Gastroesophageal sphincter (tissue), 4 donors: Measurements from ENCODE around the gene CTSK. TPM values are rescaled to one million over a fixed set of nuclear protein-coding genes. Genes with fewer than 3 reads are reported as not detected.

Source experiments
- small RNA-seq, 4 donors: library from RNA; depleted of rRNA; stranded (forward); fragments of <200 nt; gene quantifications; one replicate each; pipeline ENCODE3, GENCODE V24; 2016
- total RNA-seq, 4 donors: library from RNA; depleted of rRNA; stranded (reverse); fragments of >200 nt; gene quantifications; one replicate each; pipeline ENCODE4 v1.1.0, GENCODE V29; 2016

CTSK gene
- total RNA-seq, 4 donors from 2014 or later: 29.1 to 69.1 (median 50.4) TPM

Small RNA genes within 50 kb of the gene (small RNA-seq; reads per million reads assigned to genes)
- 0 reads per million in 4 donors for gene RNU6-1309P

Other genes with a start within 250 kb of the CTSK start
- gene MCL1, start 228.7 kb downstream of the CTSK start, total RNA-seq: 100 to 1,000 TPM; 212 to 353 (median 317) TPM
- 100 to 1,000 TPM; 154 to 191 (median 167) TPM for gene ENSA, start 178.6 kb downstream of the CTSK start, total RNA-seq
- gene GOLPH3L, start 111.1 kb downstream of the CTSK start, total RNA-seq: 10 to 100 TPM; 18.5 to 27.9 (median 21.0) TPM
- gene HORMAD1, start 87.4 kb downstream of the CTSK start, total RNA-seq: 1 to 10 TPM in 1 of 4 donors, under 1 TPM in 1, not detected in 2; 0.94 to 1.6 TPM
- 10 to 100 TPM in 3 of 4 donors, 1 to 10 TPM in 1; 9.3 to 80.3 (median 50.4) TPM for gene CTSS, start 42.5 kb downstream of the CTSK start, total RNA-seq
- gene ARNT, start 68.3 kb upstream of the CTSK start, total RNA-seq: 10 to 100 TPM; 43.2 to 53.2 (median 50.2) TPM
- gene CTXND2, start 78.9 kb upstream of the CTSK start, total RNA-seq: not detected
- gene SETDB1, start 118.1 kb upstream of the CTSK start, total RNA-seq: 10 to 100 TPM; 21.9 to 32.2 (median 28.7) TPM
- gene CERS2, start 166.6 kb upstream of the CTSK start, total RNA-seq: 100 to 1,000 TPM in 3 of 4 donors, 10 to 100 TPM in 1; 98.3 to 142 (median 127) TPM
- gene ANXA9, start 174.0 kb upstream of the CTSK start, total RNA-seq: under 1 TPM in 1 of 4 donors, not detected in 3; 0.31 TPM
- gene MINDY1, start 198.6 kb upstream of the CTSK start, total RNA-seq: 10 to 100 TPM; 21.2 to 39.2 (median 33.2) TPM
- gene PRUNE1, start 200.2 kb upstream of the CTSK start, total RNA-seq: 10 to 100 TPM; 24.2 to 28.9 (median 26.7) TPM
- 1 to 10 TPM in 1 of 4 donors, under 1 TPM in 3; 0.13 to 6.1 (median 0.70) TPM for gene BNIPL, start 228.3 kb upstream of the CTSK start, total RNA-seq
- 1 to 10 TPM; 3.7 to 9.8 (median 7.0) TPM for gene C1orf56, start 239.5 kb upstream of the CTSK start, total RNA-seq